ENCODE measurements around the gene RCHY1. TPM values are rescaled to one million over a fixed set of nuclear protein-coding genes. Genes with fewer than 3 reads are reported as not detected.
"Not testable (repeated sequence)": the region's sequence is repeated elsewhere in the genome, so short reads cannot be mapped to it uniquely, and the experiment has no call there.

RCHY1 gene
- total RNA-seq, 1 experiment from 2014 or later, result 47.6 TPM

- DNase-seq (ENCODE audit: low read depth), result not testable (repeated sequence)
Observed at GRCh38 chr4:75519452-75519851, 5.2 kb upstream of the RCHY1 start.

GRCh38 chr4:75516144-75516543 lies 1.9 kb upstream of the RCHY1 start:
- DNase-seq (ENCODE audit: low read depth), result no peak

GRCh38 chr4:75514949-75515612 lies 878 bp upstream of the RCHY1 start:
- no peak for DNase-seq (ENCODE audit: low read depth)

- DNase-seq (ENCODE audit: low read depth), result peak; percentile 7
Observed at GRCh38 chr4:75513526-75514130, 575 bp downstream of the RCHY1 start.

GRCh38 chr4:75512386-75513211 lies 1.6 kb downstream of the RCHY1 start:
- DNase-seq (ENCODE audit: low read depth), result peak; percentile 53

GRCh38 chr4:75511841-75512240 lies 2.4 kb downstream of the RCHY1 start:
- DNase-seq (ENCODE audit: low read depth), result no peak

- not testable (repeated sequence) for DNase-seq (ENCODE audit: low read depth)
Observed at GRCh38 chr4:75509592-75509991, 4.6 kb downstream of the RCHY1 start.

- no peak for DNase-seq (ENCODE audit: low read depth)
Observed at GRCh38 chr4:75505630-75506029, 8.6 kb downstream of the RCHY1 start.

GRCh38 chr4:75502671-75503070 lies 11.5 kb downstream of the RCHY1 start:
- DNase-seq (ENCODE audit: low read depth), result no peak

GRCh38 chr4:75499900-75500299 lies 14.3 kb downstream of the RCHY1 start:
- no peak for DNase-seq (ENCODE audit: low read depth)

GRCh38 chr4:75498041-75498440 lies 16.2 kb downstream of the RCHY1 start:
- DNase-seq (ENCODE audit: low read depth), result no peak

GRCh38 chr4:75497133-75497532 lies 17.1 kb downstream of the RCHY1 start:
- peak; percentile 37 for DNase-seq (ENCODE audit: low read depth)

- no peak for DNase-seq (ENCODE audit: low read depth)
Observed at GRCh38 chr4:75496406-75496805, 17.8 kb downstream of the RCHY1 start.

- DNase-seq (ENCODE audit: low read depth), result no peak
Observed at GRCh38 chr4:75495476-75495875, 18.7 kb downstream of the RCHY1 start.

- peak; percentile 40 for DNase-seq (ENCODE audit: low read depth)
Observed at GRCh38 chr4:75494563-75494962, 19.6 kb downstream of the RCHY1 start.

- DNase-seq (ENCODE audit: low read depth), result peak; percentile 4
Observed at GRCh38 chr4:75490155-75490554, 24.0 kb downstream of the RCHY1 start.

- DNase-seq (ENCODE audit: low read depth), result no peak
Observed at GRCh38 chr4:75484190-75484589, 30.0 kb downstream of the RCHY1 start.

- no peak for DNase-seq (ENCODE audit: low read depth)
Observed at GRCh38 chr4:75477201-75477600, 37.0 kb downstream of the RCHY1 start.

GRCh38 chr4:75470738-75471137 lies 43.5 kb downstream of the RCHY1 start:
- DNase-seq (ENCODE audit: low read depth), result no peak

- no peak for DNase-seq (ENCODE audit: low read depth)
Observed at GRCh38 chr4:75469896-75470295, 44.3 kb downstream of the RCHY1 start.

GRCh38 chr4:75457365-75457764 lies 56.8 kb downstream of the RCHY1 start:
- DNase-seq (ENCODE audit: low read depth), result no peak

- DNase-seq (ENCODE audit: low read depth), result no peak
Observed at GRCh38 chr4:75434105-75434504, 80.1 kb downstream of the RCHY1 start.
